HFFc6 (cell line): Measurements from ENCODE around the gene RHOBTB1. TPM values are rescaled to one million over a fixed set of nuclear protein-coding genes. Genes with fewer than 3 reads are reported as not detected.

Source experiments
- DNase-seq: peaks from one replicate; pipeline ENCODE4 v3.0.0-alpha.2; 2018
- H3K27ac Mint-ChIP-seq: 2 replicates; pipeline ENCODE4 v1.8.0; 2020; ENCODE audit warnings: mild to moderate bottlenecking, mixed read lengths
- H3K27me3 Mint-ChIP-seq: 2 replicates; pipeline ENCODE4 v1.8.0; 2021; ENCODE audit warnings: mild to moderate bottlenecking, moderate library complexity, mixed read lengths; ENCODE audit not compliant: insufficient read depth
- H3K36me3 Mint-ChIP-seq: 2 replicates; pipeline ENCODE4 v1.8.0; 2021; ENCODE audit warnings: low read depth, mixed read lengths
- H3K4me1 Mint-ChIP-seq: 2 replicates; pipeline ENCODE4 v1.8.0; 2020; ENCODE audit warnings: low read depth, mixed read lengths
- H3K4me3 Mint-ChIP-seq: 2 replicates; pipeline ENCODE4 v1.8.0; 2020; ENCODE audit warnings: mild to moderate bottlenecking, moderate library complexity, mixed read lengths
- H3K9me3 Mint-ChIP-seq: 2 replicates; pipeline ENCODE4 v1.8.0; 2020; ENCODE audit warnings: mild to moderate bottlenecking, mixed read lengths
- CTCF ChIP-seq: fragments of 200-600 bp; sonication (generic); IDR thresholded peaks from 2 replicates; pipeline ENCODE4 v1.5.0; 2021; ENCODE audit warnings: antibody characterized with exemption, mild to moderate bottlenecking
- total RNA-seq, 6 experiments: library from RNA; stranded (reverse); fragmentation: NEBNext Ultra II Directional; extraction: Animal tissue kit (Norgen Biotek cat#: 25700); gene quantifications; 2 replicates in 1 of 6; 3 replicates in 5 of 6; pipeline ENCODE4 v1.2.3, GENCODE V29; 2021

The RHOBTB1 gene
- total RNA-seq, 6 experiments from 2014 or later: 9.0 to 11.7 (median 9.3) TPM

DNA sequence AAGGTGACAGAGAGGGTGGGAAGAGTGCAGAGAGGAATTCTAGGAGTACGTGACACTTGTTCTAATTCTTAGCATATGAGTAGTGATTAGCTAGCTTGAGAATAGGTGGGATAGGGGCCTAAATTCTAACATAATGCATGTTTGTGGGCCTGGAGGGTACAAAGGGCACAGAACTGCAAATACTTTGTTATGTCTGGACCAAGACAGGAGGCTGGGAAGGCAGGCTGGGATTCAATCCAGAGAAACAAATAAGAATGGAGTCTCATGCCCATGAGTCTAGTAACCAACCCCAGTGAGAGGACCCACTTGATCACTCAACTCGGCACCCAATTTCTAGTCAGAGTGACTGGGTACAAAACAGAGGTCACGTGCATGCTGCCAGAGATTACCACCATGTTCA, 40.9 kb downstream of the RHOBTB1 start:
- Mint-ChIP-seq H3K27ac (no peak overlapping the region), H3K4me1 (peaks cover 15% of the 10 kb centered on the region), H3K4me3 (no peak overlapping the region), H3K27me3 (no peaks in the 10 kb centered on the region), H3K9me3 (peaks cover 4% of the 10 kb centered on the region), H3K36me3 (peaks cover 34% of the 10 kb centered on the region)
- TF ChIP-seq CTCF: no peak
- DNase-seq: no peak

GRCh38 chr10:60901561-60902235, 42.3 kb downstream of the RHOBTB1 start:
- Mint-ChIP-seq H3K27ac (no peak overlapping the region), H3K4me3 (no peak overlapping the region), H3K9me3 (no peaks in the 10 kb centered on the region), H3K36me3 (peaks cover 23% of the 10 kb centered on the region), H3K27me3 (no peaks in the 10 kb centered on the region), H3K4me1 (peaks cover 19% of the 10 kb centered on the region)
- DNase-seq: no peak
- TF ChIP-seq CTCF: no peak

DNA sequence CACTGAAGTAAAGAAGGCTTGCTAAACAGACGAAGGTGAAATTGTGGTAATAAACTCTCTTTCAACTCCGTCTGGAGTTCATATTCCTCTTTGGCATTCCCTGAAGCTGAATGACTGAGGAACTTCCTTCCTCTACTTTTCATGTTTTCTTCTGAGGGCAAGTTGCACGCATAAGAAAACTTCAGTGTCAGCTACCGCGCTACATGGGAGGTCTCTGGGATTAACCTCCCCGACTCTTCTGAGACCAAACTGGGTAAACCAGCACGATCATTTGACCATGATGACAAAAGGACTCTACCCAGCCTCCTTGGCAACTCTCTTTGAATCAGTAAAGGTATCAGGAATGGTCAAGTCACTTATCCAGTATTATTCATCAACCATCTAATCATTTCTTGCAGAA, 44.7 kb downstream of the RHOBTB1 start:
- Mint-ChIP-seq H3K4me3 (no peak overlapping the region), H3K4me1 (peaks cover 23% of the 10 kb centered on the region)

GRCh38 chr10:60898321-60898720, 45.7 kb downstream of the RHOBTB1 start:
- no peak overlapping the region for H3K27ac Mint-ChIP-seq
- H3K4me3 Mint-ChIP-seq: no peak overlapping the region
- no peak for TF ChIP-seq CTCF
- H3K4me1 Mint-ChIP-seq: peaks cover 26% of the 10 kb centered on the region
- H3K9me3 Mint-ChIP-seq: no peaks in the 10 kb centered on the region
- peaks cover 10% of the 10 kb centered on the region for H3K36me3 Mint-ChIP-seq
- DNase-seq: no peak
- no peaks in the 10 kb centered on the region for H3K27me3 Mint-ChIP-seq

More for the DNA sequence above, 44.7 kb downstream of the RHOBTB1 start:
- H3K27ac Mint-ChIP-seq: no peak overlapping the region
- no peak for TF ChIP-seq CTCF
- peaks cover 10% of the 10 kb centered on the region for H3K36me3 Mint-ChIP-seq
- no peak for DNase-seq
- no peaks in the 10 kb centered on the region for H3K27me3 Mint-ChIP-seq
- no peaks in the 10 kb centered on the region for H3K9me3 Mint-ChIP-seq

GRCh38 chr10:60896810-60897209, 47.2 kb downstream of the RHOBTB1 start:
- Mint-ChIP-seq H3K9me3 (no peaks in the 10 kb centered on the region), H3K4me3 (no peak overlapping the region), H3K27me3 (no peaks in the 10 kb centered on the region), H3K36me3 (peaks cover 12% of the 10 kb centered on the region), H3K27ac (no peak overlapping the region), H3K4me1 (peaks cover 30% of the 10 kb centered on the region)
- no peak for DNase-seq
- TF ChIP-seq CTCF: no peak
